Fibroblast of peridontal ligament (primary cell): ENCODE results near the gene RNF150.

Experiments
- DNase-seq: peaks from one replicate; pipeline ENCODE4 v3.0.0-alpha.2; 2010; ENCODE audit errors: extremely low read depth

RNF150 gene

DNA sequence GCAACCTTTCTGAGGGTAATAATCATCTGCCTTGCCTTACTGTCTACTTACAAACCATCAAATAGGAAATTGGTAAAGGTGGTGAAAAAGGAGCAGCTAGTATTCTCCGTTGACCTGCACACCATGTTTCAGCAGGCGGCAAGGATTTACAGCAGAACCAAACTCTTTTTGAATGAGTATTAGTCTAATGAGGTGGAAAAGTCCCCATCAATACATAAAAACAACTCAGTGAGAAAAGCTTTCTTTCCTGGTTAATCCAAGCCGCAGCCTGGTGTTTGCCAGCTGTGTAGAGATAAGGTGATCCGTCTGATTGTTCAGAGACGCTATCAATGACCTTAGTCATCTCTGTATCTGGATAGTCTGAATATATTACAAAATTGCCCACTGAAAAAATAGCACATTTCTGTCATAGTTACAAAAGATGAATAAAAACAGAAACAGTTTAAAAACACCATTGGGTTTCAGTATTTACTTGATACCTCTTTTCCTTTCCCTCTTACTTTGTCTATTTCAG, 266.7 kb downstream of the RNF150 start:
- DNase-seq = no peak

DNA sequence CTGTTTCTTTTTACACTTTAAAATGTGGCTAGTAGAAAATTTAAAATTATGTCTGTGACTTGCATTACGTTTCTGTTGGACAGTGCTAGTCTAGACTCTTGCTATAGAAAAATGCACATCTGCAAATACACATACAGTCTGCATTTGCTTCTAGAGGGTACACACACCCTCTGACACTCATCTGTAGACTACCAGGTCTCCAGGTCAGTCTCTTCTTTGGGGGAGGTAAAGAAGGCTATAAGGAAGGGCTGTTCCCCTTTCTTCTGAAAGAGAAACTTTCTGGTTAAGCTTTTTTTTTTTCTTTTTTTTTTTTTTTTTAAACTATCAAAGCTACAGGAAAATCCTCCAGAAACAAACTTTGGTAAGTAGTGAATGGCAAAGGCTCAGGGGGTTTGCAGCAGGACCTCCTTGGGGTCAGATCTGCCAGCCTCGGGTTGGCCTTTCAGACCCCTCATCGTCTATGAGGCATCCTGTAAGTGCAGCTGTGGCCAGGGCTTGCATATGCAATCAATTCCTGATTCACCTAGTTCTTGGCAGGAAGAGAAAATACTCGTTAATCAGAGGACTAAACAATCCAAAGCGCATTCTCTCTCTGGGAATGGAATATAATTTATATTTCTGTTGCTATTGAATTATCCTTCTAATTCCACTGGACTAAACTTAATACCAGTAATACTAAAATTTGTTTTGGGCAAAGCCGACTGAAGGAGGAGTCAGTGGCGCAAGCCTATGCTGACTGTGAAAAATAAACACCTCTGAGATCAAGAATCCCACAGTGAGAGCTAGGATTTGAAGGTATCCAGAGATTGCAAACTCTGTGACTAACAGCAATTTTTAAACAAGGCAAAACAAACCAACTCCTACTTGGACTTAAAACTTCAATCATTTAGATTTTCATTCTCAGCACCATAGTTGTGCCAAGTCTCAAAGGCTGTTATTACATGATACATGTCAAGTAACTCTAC, 267.7 kb downstream of the RNF150 start:
- peak; percentile 37 for DNase-seq

DNA sequence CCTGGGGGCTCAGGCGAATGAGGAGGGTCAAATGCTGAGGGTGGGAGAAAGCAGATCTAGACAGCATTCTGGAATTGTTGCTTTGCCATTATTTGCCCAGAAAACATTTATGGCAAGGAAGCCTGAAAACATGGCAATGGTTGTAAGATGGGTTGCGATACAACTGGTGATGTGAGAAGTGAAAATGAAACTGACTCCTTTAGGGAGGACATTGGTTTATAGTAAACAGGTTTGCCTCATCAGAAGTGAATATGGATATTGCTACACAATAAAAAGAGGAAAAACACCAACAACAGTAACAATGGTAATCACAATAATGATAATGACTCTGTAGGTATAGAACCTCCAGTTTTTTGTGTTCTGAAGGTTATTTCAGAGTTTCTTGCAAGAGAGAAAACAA, 270.1 kb downstream of the RNF150 start:
- DNase-seq = no peak

GRCh38 chr4:140862177-140862442, 271.2 kb downstream of the RNF150 start:
- DNase-seq = no peak

- DNase-seq = peak; percentile 96
Observed at GRCh38 chr4:140861359-140862176, 271.7 kb downstream of the RNF150 start.

DNA sequence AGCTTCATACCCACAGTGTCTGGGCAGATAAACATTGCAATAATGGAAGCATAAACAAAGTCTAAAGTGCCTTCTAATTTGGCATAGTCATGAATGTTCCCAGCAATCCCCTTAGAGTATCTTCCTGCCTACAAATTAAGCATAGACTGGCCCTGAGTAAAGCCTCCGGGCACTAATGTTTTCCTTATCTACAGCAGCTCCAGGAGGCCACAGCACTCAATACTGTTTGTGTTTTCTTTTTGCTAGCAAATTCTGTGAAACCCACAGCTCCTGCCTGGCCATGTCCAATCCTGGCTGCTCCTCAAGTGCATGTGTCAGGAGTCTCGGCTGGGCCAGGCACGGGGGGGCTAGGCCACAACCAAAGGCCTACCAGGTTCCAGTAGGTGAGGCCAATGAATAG, 274.4 kb downstream of the RNF150 start:
- DNase-seq = no peak

DNA sequence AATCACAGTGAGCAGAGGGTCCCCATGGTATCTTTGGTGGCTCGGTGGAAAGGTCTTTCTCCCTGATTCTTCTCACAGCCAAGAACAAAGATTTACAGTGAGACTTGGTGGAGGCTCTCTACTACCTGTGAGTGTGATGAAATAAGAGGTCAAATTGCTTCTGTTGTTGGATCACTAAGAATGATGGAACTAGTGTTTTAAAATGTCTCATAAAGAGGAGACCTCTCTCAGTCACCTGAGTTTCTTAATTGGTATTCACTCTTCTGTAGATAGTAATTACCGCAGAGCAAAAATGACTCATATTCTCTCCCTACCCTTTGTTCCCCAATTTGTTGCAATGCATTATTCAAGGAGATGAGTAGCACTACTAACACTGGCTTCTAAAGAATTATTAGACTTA, 276.2 kb downstream of the RNF150 start:
- no peak for DNase-seq

DNA sequence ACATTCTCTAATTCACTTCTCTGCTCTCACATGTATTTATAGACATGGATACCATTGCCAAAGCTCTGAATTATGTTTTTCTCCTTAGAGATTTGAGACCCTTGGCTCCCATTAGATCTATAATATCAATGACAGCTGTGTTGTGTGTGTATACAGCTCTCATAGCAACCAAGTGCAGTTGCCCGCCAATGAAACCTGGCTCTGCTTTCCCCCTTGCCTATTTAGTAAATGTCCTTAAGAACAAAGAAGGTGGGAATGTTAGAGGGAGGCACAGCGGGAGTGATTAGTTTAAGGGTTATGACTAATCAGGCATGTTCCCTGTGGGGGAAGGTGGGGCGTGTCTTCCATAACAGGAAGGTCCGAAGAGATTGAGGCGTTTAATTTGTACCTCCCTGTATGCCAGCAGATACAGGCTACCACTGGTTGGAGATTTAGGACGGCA, 276.6 kb downstream of the RNF150 start:
- DNase-seq = peak; percentile 69

DNA sequence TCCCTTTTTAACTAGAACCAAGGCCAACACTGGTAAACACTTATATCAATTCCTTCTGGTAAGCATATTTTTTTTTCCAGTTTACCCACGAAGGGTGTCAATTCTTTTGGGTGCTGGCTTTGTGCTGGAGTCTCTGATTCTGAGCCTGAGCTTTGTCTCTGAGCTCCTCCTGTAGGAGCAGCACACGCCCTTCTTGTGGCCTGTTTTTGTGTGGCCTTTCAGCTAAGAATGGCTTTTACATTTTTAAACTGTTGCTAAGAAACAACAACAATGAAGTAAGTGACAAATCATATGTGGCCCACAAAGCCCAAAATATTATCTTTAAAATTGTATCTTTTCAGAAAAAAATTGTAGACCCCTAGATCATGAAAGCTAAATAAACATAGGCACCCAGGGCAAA, 279.1 kb downstream of the RNF150 start:
- DNase-seq = no peak

- no peak for DNase-seq
Observed at GRCh38 chr4:140851804-140852203, 281.5 kb downstream of the RNF150 start.

- peak; percentile 82 for DNase-seq
Observed at GRCh38 chr4:140851032-140851636, 282.1 kb downstream of the RNF150 start.

DNA sequence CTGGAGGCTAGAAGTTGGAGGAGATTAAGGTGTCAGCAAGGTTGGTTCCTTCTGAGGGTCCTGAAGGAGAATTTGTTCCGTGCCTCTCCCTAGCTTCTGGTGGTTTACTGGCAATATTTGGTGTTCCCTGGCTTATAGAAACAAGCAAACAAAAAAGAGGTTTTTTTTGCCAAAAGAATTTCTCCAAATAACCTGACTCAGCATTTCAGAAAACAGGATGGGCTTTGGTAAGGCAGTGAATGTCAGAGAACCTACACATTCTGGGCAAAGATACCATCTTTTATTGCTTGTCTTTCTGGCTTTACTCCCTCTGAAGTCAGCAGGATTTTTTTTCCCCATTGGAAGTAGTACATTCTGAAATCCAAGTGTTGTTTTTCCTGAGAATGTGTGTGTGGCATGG, 283.7 kb downstream of the RNF150 start:
- DNase-seq = no peak

DNA sequence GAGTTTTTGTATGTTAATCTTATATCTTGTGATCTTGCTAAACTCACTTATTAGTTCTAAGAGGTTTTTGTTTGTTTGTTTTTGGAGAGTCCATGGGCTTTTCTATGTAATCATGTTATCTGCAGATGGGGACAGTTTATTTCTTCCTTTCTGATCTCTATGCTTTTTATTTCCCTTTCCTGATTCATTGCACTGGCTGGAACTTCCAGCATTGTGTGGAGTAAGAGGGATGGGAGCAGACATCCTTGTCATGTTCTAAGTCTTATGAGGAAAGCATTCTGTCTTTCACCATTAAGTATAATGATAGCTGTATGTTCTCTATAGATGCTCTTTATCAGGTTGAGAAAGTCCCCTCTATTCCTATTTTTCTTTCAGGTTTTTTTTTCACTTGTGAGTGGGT, 286.5 kb downstream of the RNF150 start:
- DNase-seq = no peak

GRCh38 chr4:140844061-140844460, 289.2 kb downstream of the RNF150 start:
- DNase-seq = no peak

- no peak for DNase-seq
Observed at GRCh38 chr4:140841186-140841585, 292.1 kb downstream of the RNF150 start.

GRCh38 chr4:140839888-140840790, 293.1 kb downstream of the RNF150 start:
- no peak for DNase-seq

GRCh38 chr4:140839406-140839805, 293.9 kb downstream of the RNF150 start:
- DNase-seq = no peak

GRCh38 chr4:140837736-140838135, 295.5 kb downstream of the RNF150 start:
- DNase-seq = no peak

- no peak for DNase-seq
Observed at GRCh38 chr4:140834839-140835495, 298.3 kb downstream of the RNF150 start.

- DNase-seq = no peak
Observed at GRCh38 chr4:140833280-140833679, 300.0 kb downstream of the RNF150 start.

- no peak for DNase-seq
Observed at GRCh38 chr4:140829825-140830224, 303.4 kb downstream of the RNF150 start.
